Measurements from ENCODE around the gene CCNH.

DNA sequence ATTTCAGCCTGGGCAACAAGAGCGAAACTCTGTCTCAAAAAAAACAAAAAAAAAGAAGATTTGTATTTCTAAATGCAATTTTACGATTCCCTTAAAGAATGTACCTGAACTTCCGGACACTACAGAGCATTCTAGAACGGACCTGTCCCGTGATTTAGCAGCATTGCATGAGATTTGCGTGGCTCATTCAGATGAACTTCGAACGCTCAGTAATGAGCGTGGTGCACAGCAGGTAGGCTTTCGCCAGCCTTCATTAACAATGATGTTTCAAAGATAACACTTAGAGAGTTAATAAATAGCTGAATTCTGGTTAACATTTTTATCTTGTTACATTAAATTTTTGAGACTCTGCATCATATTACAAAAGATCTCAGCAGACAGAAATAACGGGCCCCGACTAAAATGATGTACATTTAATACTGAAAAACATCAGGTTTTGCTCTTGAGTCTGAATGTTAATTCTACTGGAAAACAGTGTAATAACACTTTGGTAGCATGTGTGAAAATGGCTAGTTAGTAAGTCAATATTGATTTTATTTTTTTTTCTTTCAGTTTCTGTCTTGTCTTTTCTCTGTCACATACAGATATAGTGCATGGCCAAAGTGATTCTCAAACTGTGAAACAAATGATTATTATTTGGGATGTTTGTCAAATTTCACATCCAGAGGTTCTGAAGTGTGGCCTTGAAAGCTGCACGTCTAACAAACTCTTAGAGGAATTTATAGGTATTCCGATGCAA is 23.3 kb downstream of the CCNH start:
- TF ChIP-seq CBX3 (IDR thresholded peaks at IDR 0.05; ENCODE audit: low read depth) (no peak), POLR2A (IDR thresholded peaks at IDR 0.05; ENCODE audit: borderline replicate concordance, extremely low read depth, insufficient read depth, insufficient read length) (no peak), ZNF274 (IDR thresholded peaks at IDR 0.05; ENCODE audit: low read depth, low read length) (no peak), EZH2 (IDR thresholded peaks at IDR 0.05) (no peak), REST (IDR thresholded peaks at IDR 0.05; ENCODE audit: low read depth) (no peak)
- TF ChIP-seq, protein P1, sequence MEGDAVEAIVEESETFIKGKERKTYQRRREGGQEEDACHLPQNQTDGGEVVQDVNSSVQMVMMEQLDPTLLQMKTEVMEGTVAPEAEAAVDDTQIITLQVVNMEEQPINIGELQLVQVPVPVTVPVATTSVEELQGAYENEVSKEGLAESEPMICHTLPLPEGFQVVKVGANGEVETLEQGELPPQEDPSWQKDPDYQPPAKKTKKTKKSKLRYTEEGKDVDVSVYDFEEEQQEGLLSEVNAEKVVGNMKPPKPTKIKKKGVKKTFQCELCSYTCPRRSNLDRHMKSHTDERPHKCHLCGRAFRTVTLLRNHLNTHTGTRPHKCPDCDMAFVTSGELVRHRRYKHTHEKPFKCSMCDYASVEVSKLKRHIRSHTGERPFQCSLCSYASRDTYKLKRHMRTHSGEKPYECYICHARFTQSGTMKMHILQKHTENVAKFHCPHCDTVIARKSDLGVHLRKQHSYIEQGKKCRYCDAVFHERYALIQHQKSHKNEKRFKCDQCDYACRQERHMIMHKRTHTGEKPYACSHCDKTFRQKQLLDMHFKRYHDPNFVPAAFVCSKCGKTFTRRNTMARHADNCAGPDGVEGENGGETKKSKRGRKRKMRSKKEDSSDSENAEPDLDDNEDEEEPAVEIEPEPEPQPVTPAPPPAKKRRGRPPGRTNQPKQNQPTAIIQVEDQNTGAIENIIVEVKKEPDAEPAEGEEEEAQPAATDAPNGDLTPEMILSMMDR (IDR thresholded peaks at IDR 0.05 in 2 of 3, conservative IDR thresholded peaks at IDR 0.05 in 1 of 3; ENCODE audit: borderline replicate concordance in 1 of 3, insufficient read depth in 1 of 3, low read depth in 2 of 3, low read length in 2 of 3), result no peak

Data from HCT116 (cell line).